Erythroblast (primary cell): ENCODE results near the gene TREH.

Experiments used
- GATA1 ChIP-seq: IDR thresholded peaks from 2 replicates; pipeline ENCODE4 v1.6.1; 2011; ENCODE audit warnings: low read depth, mild to moderate bottlenecking, control low read depth, low read length, moderate library complexity
- POLR2A ChIP-seq: IDR thresholded peaks from 2 replicates; pipeline ENCODE4 v1.6.1; 2011; ENCODE audit warnings: mild to moderate bottlenecking, low read length

DNA sequence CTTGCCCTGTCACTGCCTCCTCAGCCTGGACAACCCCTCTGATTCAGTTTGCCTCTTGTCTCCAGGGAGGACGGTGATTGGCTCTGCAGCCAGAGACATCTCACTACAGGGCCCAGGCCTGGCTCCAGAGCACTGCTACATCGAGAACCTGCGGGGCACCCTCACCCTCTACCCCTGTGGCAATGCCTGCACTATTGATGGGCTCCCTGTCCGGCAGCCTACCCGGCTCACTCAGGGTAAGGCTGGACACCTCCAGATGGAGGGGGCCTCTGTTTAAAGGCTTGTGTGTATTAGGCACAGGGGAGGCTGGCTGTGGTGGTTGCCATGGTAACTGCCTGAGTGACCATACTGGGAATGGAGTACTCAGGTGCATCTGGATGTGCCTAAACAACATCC is 63.5 kb downstream of the TREH start:
- TF ChIP-seq POLR2A (no peak), GATA1 (no peak)
